Right lobe of liver (tissue), 6 donors: Measurements from ENCODE around the gene EML6. TPM values are rescaled to one million over a fixed set of nuclear protein-coding genes. Genes with fewer than 3 reads are reported as not detected.
A peak's percentile ranks its signal among the peaks of the same experiment; 100 is the strongest.

Experiments
- ATAC-seq, 4 donors: fragments of 200-7000 bp; cut with Tn5 transposase; one replicate each; pipeline ENCODE4 v1.9.1; 2020; ENCODE audit warnings: mild to moderate bottlenecking in 4 of 4, moderate library complexity in 4 of 4
- DNase-seq, 3 donors: peaks; one replicate each; pipeline ENCODE4 v3.0.0-alpha.2; 2020
- H3K27ac ChIP-seq, 3 donors: fragments of 200-600 bp; one replicate each; pipeline ENCODE4 v1.8.0; 2022
- H3K27me3 ChIP-seq, 2 donors: fragments of 200-600 bp; one replicate each; pipeline ENCODE4 v1.8.0; 2022
- H3K36me3 ChIP-seq, 4 donors: fragments of 200-600 bp; sonication (generic) in 1 of 4; one replicate each; pipeline versions ENCODE4 v1.5.1 to v1.8.0; 2017 to 2022; ENCODE audit warnings: control low read depth in 1 of 4
- H3K4me1 ChIP-seq, 4 donors: fragments of 200-600 bp; sonication (generic) in 1 of 4; one replicate each; pipeline versions ENCODE4 v1.5.1 to v1.8.0; 2017 to 2022; ENCODE audit warnings: control low read depth in 1 of 4
- H3K4me3 ChIP-seq, 3 donors: fragments of 200-600 bp; one replicate each; pipeline ENCODE4 v1.8.0; 2022
- H3K9me3 ChIP-seq, 4 donors: fragments of 200-600 bp; sonication (generic) in 1 of 4; one replicate each; pipeline versions ENCODE4 v1.5.1 to v1.8.0; 2017 to 2022; ENCODE audit warnings: control low read depth in 1 of 4
- CTCF ChIP-seq, 4 donors: fragments of 200-600 bp in 3 of 4; fragments of 450-650 bp in 1 of 4; IDR thresholded peaks; one replicate each; pipeline versions ENCODE4 v1.5.1 to v1.8.0; 2016 to 2022; ENCODE audit warnings: antibody characterized with exemption in 4 of 4, mild to moderate bottlenecking in 2 of 4
- POLR2A ChIP-seq: fragments of 450-650 bp; IDR thresholded peaks from one replicate; pipeline ENCODE4 v1.6.1; 2017; ENCODE audit warnings: antibody characterized with exemption, mild to moderate bottlenecking
- WGBS: methylation state at CpG from one replicate; pipeline ENCODE4 v1.1.6; 2018; ENCODE audit warnings: low coverage, low lambda C conversion rate; ENCODE audit not compliant: insufficient coverage; ENCODE audit errors: missing lambda C conversion rate; 5-methylcytosine and 5-hydroxymethylcytosine counted together
- intact Hi-C, 2 donors: fragments of 100-400 bp; cut with DNase I; formaldehyde crosslinking; loops; one replicate each; pipeline versions ENCODE4 v1.11.2 to v1.14.1; 2022
- total RNA-seq, 6 experiments: library from RNA; depleted of rRNA in 2 of 6; stranded (reverse); fragments of >200 nt in 2 of 6; fragmentation: NEBNext Ultra II Directional in 3 of 6; extraction: Animal tissue kit (Norgen Biotek cat#: 25700) in 3 of 6; gene quantifications; one replicate each; pipeline versions ENCODE4 v1.1.0 to v1.2.4, GENCODE V29; 2016 to 2023
- donor health status: DM: no; HTN: yes; CAD: no.
- donor health status: DM: no; HTN: no; CAD: no.
- donor health status: DM: no; HTN: no; CAD: no.
- donor health status: DM: no; HTN: yes; CAD: no.
- donor health status: DM: no; HTN: yes; CAD: no.

The EML6 gene
- total RNA-seq, 6 experiments from 2014 or later, result 0.82 to 2.5 (median 1.5) TPM

GRCh38 chr2:54969940-54970338 lies 246.5 kb downstream of the EML6 start:
- DNase-seq (no peak), ATAC-seq (no peak)
- no peaks in the 10 kb centered on the region for H3K4me1 ChIP-seq
- peaks cover 0 to 9% (median 3%) of the 10 kb centered on the region in 4 donors for H3K36me3 ChIP-seq
- no peaks in the 10 kb centered on the region for H3K27me3 ChIP-seq
- H3K4me3 ChIP-seq, result no peak overlapping the region
- TF ChIP-seq POLR2A (no peak), CTCF (IDR thresholded peaks at IDR 0.05) (no peak)
- H3K9me3 ChIP-seq, result no peaks in the 10 kb centered on the region
- WGBS, result 89% methylated on average over 6 of the region's 7 CpGs
- H3K27ac ChIP-seq, result no peak overlapping the region
- intact Hi-C loops, result no loop called here

GRCh38 chr2:54975175-54975574 lies 251.7 kb downstream of the EML6 start:
- 86% methylated on average over 1 of the region's 2 CpGs for WGBS
- ATAC-seq (no peak), DNase-seq (no peak)
- no peaks in the 10 kb centered on the region for H3K27me3 ChIP-seq
- no peak overlapping the region for H3K4me3 ChIP-seq
- no peak overlapping the region for H3K27ac ChIP-seq
- H3K4me1 ChIP-seq, result peaks cover 0 to 20% (median 2%) of the 10 kb centered on the region in 4 donors
- TF ChIP-seq POLR2A (no peak), CTCF (IDR thresholded peaks at IDR 0.05) (no peak)
- intact Hi-C loops, result no loop called here
- H3K36me3 ChIP-seq, result peaks cover 0 to 9% (median 3%) of the 10 kb centered on the region in 4 donors
- H3K9me3 ChIP-seq, result no peaks in the 10 kb centered on the region

- Histone ChIP-seq H3K9me3 (no peaks in the 10 kb centered on the region), H3K4me1 (peaks cover 0 to 26% (median 2%) of the 10 kb centered on the region in 4 donors), H3K4me3 (no peak overlapping the region), H3K36me3 (peaks cover 0 to 9% (median 3%) of the 10 kb centered on the region in 4 donors), H3K27ac (no peak overlapping the region), H3K27me3 (no peaks in the 10 kb centered on the region)
- DNase-seq (no peak), ATAC-seq (no peak)
- intact Hi-C loops, result no loop called here
- TF ChIP-seq CTCF (IDR thresholded peaks at IDR 0.05), result no peak
- no peak for TF ChIP-seq POLR2A
- WGBS, result 86% methylated on average over 4 of the region's 4 CpGs
Observed at GRCh38 chr2:54975598-54976492, 252.4 kb downstream of the EML6 start.

- Histone ChIP-seq H3K27ac (peak overlapping the region in 1 of 3 donors; percentile 30), H3K4me1 (peaks cover 0 to 32% (median 2%) of the 10 kb centered on the region in 4 donors), H3K4me3 (no peak overlapping the region), H3K36me3 (peaks cover 0 to 9% (median 3%) of the 10 kb centered on the region in 4 donors), H3K27me3 (no peaks in the 10 kb centered on the region), H3K9me3 (no peaks in the 10 kb centered on the region)
- intact Hi-C loops, result no loop called here
- WGBS, result 41% methylated on average over 2 of the region's 2 CpGs
- no peak for TF ChIP-seq CTCF (IDR thresholded peaks at IDR 0.05)
- no peak for TF ChIP-seq POLR2A
- ATAC-seq (peak in 2 of 4 donors; percentile 28 to 60), DNase-seq (no peak)
Observed at GRCh38 chr2:54977149-54977548, 253.7 kb downstream of the EML6 start.
